CD4-positive, alpha-beta T cell treated with Interferon alpha-2 for 1 hour (primary cell): ENCODE results near the gene ATP4B.
"Not testable (repeated sequence)": the region's sequence is repeated elsewhere in the genome, so short reads cannot be mapped to it uniquely, and the experiment has no call there.

ENCODE experiments used
- DNase-seq, 2 donors: peaks; one replicate each; pipeline ENCODE4 v3.0.0-alpha.2; 2020 to 2022

Gene ATP4B

DNA sequence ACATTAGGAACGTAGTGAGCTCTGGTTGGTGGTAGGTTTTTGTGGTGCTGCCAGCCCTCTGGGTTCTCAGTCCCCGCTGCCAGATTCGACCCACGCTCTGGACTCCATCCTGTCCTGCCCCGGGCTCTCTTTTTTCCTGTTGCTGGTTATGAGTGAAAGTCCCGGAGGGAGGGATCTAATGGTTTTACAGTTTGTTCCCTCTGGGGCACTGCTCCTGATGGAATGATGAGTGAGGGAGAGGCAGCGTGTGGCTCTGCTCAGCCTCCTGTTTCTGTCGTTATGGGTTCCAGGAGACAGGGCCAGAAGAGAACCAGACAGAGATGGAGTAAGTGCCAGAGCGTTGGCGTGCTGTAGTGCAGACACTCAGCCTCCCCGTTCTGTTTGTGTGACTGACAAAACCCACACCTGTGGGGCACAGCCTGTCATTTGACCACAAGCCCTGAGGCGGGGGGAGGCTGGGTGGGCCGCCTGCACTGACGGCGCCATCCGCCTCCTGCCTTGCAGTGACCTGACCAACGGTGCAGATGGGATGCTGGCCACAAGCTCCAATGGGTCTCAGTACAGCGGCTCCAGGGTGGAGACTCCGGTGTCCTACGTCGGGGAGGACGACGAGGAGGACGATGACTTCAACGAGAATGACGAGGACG is 18.3 kb downstream of the ATP4B start:
- DNase-seq: no peak

DNA sequence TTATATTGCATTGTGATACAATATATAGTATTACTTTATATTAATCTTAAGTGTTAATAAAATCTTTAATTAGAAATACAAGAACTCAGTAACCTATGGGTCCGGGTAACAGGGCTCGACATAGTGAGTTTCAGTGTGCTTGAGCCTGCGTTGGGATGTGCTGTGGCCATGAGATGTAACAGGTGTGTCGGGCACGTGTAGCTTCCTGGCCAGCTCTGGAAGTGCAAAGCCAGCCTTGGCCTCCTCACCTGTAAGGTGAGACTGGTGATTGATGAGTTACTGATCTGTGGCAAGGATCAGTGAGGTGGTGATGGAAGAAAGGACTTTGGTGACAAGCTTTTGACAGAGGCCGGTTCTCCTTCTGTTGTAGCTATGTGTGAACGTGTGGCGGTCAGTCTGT is 19.2 kb downstream of the ATP4B start:
- DNase-seq: no peak

DNA sequence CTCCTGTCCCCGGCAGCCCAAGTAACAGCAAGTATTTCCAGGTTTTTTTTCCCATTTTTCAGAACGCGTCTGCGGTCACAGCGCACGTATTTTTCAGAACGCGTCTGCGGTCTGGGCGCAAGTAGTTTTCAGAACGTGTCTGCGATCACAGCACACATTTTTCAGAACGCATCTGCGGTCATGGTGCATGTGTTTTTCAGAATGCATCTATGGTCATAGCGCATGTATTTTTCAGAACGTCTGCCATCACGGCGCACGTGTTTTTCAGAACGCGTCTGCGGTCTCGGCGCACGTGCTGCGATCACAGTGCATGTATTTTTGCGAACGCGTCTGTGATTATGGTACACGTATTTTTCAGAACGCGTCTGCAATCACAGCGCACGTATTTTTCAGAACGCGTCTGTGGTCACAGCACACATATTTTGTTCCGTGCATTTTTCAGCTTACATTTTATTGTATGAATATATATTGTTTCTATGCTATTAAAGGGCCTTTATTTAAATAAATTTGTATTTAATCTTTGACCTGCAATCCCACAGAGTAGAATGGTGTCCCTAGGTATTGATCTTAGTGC is 19.7 kb downstream of the ATP4B start:
- no peak for DNase-seq

DNA sequence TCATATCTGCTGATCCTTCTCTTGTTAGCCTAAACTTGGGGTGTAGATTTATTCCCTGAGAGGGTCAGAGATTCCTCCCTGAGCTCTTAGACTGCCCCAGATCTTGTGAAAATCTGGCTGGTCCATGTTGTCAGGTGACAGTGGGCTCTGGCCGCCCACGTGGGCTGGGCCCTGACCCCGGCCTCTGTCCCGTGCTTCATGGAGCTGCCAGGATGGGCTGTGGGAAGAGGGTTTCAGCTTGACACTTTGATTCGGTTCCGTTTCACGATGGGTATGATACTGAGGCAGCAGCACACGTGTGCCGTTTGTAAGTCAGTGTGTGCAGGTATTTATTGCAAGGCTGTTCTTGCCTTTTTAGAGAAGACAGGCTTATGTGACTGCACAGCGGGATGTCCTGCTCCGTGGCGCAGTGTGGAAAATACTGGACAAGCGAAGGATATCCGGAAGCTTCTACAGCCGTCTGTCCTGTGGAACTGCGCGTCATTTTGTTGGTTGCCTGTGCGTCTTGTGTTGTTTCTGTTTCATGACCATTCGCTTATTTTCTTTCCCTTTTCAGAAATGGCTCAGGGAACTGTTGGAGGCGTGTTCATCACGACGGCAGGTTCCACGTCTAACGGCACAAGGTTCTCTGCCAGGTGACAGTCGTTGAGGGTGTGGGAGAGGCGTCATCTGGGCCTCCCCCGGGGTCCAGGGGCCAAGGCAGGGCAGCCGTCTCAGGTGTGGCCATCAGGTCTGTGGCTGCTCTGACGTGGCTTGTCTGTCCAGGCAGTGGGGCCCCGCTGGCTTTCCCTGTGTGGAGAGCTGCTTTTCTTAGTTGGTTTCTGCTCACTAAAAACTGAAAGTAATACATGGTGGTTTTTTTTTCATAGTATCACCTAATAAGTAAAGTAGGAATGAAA is 20.5 kb downstream of the ATP4B start:
- no peak for DNase-seq

DNA sequence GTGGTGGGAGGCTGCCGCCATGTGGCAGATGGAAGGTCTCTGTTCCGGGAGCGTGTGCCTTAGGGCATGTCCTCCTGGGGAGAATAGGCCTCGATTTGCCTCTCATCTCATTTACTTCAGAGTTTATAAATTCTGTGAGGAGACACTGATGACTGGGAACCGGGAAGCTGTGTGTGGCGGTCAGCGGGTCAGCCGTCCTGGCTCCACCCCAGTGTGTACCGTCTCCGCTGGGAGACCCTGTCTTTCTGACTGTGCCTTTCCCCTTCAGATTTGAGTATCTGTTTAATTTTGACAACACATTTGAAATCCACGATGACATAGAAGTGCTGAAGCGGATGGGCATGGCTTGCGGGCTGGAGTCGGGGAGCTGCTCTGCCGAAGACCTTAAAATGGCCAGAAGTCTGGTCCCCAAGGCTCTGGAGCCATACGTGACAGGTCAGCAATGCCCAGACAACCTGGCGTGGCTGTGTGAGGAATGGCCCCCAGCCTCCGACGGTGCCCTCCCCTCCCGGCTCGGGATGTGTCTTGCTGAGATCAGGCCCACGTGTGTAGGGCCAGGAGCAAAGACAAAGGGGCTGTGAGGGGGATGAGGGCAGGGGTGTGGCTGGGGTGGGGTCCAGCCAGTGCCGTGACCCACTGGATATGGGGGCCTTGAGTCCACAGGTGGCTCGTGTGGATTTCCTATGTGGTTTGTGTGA is 21.6 kb downstream of the ATP4B start:
- no peak for DNase-seq

DNA sequence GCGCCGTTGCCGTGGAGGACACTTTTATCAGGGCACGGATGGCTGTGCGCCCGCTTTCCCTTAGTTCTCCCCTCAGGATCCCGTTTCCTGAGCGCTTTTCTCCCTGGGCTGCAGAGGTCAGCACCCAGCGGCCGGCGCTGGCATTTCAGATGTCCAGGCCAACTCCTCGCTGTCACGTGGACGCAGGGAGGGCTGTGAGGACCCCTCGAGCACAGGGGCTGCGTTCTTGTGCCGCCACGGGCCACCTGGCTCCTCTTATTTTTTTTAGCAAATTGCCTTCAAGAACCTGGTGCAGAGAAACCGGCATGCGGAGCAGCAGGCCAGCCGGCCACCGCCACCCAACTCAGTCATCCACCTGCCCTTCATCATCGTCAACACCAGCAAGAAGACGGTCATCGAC is 22.3 kb downstream of the ATP4B start:
- DNase-seq: no peak

DNA sequence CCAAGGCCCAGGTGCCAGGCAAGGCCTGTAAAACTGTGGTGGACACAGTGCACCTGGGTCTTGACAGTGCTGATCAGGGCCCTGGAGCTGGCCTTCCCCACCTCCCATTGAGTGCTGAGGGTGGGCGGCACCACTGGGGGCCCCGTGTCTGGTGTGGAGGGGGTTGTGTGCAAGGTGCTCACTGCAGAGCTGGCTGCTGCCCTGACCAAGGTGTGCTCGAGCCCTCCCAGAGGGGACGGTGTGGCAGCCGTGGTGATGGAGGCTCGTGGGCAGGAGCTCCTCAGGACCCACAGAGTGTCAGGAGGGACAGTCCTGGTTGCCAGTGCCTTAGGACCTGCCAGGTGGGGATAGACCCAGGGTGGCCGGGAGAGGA is 23.0 kb downstream of the ATP4B start:
- no peak for DNase-seq

DNA sequence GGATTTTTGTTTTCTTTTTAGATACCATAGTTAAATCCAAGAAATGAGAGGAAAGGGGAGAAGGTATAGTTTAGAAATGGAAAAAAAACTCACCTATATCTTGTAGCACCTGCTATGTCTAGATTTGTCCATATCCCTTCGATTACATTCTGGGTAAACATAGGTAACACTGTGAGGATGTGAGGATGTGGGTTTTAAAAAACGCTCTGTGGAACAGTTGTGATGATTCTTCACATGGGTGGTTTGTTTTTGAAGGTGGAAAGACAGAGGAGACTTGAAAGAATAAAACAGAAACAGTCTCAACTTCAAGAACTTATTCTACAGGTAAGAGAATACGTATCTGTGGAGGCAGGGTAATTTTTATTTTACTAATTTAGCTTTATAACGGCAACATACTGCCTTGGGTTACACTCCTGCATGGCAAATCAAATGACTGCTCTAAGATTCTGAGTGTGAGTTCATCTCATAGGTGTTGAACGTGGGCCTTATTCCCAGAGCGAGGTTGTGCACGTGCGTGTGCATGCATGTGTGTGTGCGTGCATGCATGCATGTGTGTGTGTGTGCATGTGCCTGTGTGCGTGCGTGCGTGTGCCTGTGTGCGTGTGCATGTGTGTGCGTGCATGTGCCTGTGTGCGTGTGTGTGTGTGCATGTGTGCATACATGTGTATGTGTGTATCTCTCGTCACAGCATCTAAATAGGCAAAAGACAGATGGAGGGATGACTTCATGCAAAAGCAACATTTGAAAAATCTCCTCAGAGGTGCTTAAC is 23.5 kb downstream of the ATP4B start:
- no peak for DNase-seq

DNA sequence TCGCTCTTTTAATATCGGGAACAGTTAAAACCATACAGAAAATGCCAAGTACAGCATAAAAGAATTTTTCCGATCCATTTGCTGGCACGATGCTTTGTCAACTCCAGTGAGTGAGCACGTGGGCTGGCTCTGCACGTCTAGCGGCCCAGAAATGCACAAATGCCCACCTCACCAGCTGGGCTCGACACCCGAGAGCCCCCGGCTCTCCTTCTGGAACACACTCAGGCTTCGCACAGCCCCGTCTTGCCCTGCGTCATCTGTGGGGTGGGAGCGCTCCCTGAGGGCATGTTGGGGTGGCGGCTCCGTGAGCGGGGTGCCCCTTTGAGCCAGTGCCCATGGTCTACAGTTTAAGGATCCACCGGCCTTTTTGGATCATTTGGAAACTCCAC is 24.5 kb downstream of the ATP4B start:
- no peak for DNase-seq

DNA sequence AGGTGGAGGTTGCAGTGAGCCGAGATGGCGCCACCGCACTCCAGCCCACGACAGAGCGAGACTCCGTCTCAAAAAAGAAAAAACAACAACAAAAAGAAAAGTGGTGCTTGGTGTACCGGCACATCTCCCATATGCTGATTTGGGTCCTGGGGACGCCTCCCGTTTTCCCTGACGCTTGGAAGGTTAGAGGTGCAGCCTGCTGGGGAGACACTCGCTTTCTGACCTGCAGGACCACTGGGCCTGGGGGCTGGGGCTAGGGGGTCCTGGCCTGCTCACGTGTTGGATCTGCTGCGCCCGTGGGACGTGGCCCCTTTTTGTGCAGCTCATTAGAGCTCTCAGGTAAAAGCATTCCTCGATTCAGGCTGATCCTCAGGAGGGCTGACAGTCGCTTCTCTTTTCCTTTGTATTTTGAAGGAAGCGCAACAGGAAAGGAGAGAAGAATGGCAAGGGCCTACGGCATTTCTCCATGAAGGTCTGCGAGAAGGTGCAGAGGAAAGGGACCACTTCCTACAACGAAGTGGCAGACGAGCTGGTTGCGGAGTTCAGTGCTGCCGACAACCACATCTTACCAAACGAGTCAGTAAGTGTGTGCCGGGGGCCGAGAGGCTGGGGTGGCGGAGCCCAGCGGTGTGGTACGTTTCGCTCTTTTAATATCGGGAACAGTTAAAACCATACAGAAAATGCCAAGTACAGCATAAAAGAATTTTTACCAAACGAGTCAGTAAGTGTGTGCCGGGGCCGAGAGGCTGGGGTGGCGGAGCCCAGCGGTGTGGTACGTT is 25.1 kb downstream of the ATP4B start:
- DNase-seq: no peak

DNA sequence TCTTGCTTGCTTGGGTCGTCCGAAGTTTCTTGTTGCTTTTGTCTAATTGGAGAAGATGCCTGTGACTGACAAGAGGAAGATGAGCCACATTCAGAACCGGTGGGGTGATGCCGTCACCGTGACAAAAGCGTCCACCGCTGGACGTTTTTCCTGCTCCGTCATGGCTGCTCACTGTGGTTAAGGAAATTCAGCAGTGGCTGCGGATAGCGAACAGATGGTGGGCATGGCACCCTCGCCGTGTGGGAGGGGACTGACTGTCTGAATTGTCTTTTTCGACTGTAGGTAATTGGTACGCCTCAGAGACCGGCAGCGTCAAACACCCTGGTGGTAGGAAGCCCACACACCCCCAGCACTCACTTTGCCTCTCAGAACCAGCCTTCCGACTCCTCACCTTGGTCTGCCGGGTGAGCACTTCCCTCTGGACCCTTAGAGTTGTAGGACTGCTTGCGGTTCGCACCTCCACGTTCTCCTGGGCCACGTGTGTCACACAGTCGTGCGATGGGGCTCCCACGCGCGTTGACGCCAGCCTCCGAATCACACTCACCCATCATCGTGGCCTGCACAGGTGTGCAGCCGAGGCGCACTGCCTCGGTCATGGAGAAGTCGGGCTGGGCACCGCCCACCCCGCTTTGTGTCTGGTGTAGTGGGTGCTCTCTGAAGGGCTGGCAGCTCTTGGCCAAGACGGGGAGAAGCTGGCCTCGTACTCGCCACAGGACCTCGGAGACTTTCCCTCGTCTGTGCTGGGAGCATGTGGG is 26.5 kb downstream of the ATP4B start:
- DNase-seq: no peak

DNA sequence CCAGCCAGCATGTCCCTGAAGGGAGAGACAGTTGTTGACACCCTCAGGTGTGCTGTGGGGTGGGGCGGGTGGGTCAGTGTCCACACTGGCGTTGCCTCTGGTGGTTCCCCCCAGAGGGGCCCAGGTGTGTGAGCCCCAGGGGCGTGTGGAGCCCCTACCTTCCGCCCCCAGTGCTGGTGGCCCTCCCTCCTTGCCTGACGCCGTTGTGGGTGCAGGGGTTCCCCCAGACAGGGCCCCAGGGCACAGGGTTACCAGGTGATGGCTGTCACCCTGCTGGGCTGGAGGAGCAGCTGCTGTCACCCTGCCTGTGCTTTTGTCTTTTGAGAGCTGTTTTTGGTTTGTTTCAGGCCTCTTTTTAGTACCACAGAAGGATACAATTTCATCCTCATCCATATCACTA is 27.2 kb downstream of the ATP4B start:
- DNase-seq: no peak

DNA sequence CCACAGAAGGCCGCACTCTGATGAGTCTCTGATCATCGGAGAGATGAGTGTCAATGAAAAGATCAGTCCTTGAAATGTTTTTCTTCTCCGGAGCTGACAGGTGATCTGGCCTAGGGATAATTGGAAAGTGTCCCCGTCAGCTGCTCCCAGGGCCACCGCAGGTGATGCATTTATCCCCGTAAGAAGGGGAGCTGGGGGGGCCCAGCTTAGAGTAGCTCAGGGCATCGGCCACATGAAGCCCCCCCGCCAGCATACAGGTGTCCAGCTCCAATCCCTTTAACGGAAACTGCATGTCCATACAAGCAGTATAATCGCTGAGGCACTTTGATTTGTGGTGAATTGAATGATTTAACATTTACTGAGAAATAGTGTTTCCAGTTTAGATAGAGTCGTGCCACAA is 27.7 kb downstream of the ATP4B start:
- DNase-seq: no peak

DNA sequence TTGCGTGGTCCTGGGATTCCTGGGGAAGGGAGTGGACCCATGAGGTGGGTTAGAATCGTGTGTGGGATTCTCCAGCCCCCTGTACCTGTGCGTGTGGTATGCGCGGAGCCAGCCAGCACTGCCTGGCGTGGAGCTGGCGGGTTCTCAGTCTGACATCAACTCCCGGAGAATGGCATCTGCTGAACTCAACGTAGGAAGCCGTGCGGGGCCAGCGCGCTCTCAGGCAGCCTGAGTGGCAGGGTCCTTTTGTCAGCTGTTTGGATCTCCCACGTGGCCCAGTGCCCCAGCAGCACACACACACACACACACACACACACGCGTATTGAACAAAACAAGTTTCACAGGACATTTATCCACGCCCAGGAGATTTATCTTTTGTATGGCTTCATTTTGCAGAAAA is 28.1 kb downstream of the ATP4B start:
- no peak for DNase-seq

DNA sequence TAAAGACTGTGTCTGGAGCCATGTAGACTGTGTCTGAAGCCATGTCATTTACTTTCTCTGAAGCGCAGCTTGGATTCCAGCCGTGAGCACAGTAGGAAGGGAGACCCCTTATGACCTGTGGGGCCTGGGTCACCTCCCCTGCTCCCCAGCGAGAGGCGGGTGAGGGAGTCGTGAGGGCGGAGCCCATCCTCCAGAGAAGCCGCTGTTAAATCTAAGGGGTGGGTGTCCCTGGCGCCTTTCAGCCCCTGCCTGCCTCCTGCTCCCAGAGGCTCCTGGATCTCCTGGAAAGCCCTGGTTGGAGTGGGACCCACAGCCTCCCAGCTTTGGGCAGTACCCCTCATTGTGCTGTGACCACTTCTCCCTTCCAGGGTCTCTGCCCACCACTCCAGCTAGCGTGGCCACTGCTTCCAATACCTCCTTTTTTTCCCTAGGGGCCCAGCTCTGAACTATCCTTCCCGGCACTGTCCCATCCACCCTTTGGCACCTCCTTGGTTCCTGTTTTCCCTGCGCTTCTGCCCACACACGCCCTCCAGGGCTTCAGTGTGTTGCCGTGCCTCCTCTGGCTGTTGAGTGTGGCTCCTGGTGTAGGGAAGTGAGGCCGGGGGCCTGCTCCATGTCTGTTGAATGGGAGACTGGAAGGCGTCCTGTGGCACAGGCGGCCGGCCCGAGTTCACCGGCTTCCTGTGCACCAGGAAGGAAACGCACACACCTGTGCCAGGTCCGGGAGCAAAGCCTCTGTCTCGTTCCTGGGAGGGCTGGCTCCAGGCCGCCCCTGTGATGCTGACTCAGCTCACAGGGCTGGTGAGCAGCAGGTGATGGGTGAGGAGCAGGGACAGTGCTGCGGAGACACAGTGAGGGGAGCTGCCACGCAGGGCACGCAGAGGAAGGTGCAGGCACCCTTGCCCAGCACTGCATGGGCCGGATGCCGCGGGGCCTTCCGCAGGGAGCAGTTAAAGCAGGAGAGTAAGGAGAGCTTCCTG is 29.4 kb downstream of the ATP4B start:
- DNase-seq: no peak

DNA sequence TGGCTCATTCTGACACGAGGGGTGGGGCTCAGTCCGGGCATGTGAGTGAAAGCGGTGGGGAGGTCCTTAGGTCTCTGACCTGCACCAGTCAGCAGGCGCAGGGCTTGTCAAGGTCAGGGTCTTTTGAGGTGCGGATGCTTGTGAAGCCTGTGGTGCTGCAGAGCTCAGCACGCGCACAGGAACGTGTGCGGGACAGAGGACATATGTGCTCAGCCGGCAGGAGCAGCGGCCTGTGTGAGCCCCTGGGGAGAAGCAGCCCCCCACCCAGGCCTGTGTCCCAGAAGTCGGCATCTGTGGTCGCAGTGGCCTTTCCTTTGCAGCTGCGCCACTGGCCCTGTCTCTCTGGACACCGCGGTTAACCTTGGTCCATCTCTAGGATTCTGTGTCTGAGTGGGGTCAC is 30.9 kb downstream of the ATP4B start:
- DNase-seq: no peak

DNA sequence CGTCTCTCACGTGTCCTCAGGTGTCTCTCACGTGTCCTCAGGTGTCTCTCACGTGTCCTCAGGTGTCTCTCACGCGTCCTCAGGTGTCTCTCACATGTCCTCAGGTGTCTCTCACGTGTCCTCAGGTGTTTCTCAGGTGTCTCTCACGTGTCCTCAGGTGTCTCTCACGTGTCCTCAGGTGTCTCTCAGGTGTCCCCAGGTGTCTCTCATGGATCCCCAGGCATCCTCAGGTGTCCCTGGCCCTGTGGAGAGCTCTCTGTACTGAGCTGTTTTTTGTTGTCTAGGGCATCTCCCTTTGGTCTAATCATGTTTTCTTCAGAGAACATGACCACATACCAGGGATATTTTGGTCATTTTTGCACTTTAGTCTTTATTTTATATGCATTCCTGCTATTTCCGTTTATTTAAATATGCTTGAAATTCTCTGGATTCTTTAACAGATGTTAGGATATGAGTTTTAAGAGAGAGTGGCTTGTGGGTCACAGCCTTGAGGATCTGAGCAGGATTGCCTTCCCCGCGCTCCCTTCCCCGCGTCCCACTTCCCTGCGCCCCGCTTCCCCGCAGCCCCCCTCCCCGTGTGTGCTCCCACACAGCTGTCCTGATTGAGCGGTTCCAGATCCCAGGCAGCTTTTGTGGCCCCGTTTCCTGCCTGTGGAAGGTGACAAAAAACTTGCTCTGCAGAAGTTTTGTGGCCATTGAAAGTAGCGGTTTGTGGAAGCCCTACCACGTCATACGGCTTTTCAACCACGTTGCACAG is 31.9 kb downstream of the ATP4B start:
- no peak for DNase-seq

DNA sequence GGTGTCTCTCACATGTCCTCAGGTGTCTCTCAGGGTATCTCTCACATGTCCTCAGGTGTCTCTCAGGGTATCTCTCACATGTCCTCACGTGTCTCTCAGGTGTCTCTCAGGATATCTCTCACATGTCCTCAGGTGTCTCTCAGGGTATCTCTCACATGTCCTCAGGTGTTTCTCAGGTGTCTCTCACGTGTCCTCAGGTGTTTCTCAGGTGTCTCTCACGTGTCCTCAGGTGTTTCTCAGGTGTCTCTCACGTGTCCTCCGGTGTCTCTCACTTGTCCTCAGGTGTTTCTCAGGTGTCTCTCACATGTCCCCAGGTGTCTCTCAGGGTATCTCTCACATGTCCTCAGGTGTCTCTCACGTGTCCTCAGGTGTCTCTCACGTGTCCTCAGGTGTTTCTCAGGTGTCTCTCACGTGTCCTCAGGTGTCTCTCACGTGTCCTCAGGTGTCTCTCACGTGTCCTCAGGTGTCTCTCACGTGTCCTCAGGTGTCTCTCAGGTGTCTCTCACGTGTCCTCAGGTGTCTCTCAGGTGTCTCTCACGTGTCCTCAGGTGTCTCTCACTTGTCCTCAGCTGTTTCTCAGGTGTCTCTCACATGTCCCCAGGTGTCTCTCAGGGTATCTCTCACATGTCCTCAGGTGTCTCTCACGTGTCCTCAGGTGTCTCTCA is 33.2 kb downstream of the ATP4B start:
- not testable (repeated sequence) for DNase-seq

DNA sequence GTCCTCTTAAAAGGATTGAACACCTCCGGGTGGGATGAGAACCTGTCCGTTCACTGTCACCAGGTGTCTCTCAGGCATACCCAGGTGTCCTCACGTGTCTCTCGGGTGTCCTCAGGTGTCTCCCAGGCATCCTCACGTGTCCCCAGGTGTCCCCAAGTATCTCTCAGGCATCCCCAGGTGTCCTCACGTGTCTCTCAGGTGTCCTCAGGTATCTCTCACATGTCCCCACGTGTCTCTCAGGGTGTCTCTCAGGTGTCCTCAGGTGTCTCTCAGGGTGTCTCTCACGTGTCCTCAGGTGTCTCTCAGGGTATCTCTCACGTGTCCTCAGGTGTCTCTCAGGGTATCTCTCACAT is 33.8 kb downstream of the ATP4B start:
- DNase-seq: no peak
